Hematopoietic multipotent progenitor cell treated with erythropoietin and hydrocortisone succinate and interleukin-3 and kit ligand, for 8 days (in vitro differentiated cells): Measurements from ENCODE around the gene CAPRIN1.
A peak's percentile ranks its signal among the peaks of the same experiment; 100 is the strongest.
"Not testable (repeated sequence)": the region's sequence is repeated elsewhere in the genome, so short reads cannot be mapped to it uniquely, and the experiment has no call there.

Source experiments
- DNase-seq: peaks from one replicate; pipeline ENCODE4 v3.0.0-alpha.2; 2015

Gene CAPRIN1

GRCh38 chr11:34052608-34053160 lies 1.2 kb downstream of the CAPRIN1 start:
- peak; percentile 27 for DNase-seq

- peak; percentile 89 for DNase-seq
Observed at GRCh38 chr11:34053161-34053686, 1.7 kb downstream of the CAPRIN1 start.

- not testable (repeated sequence) for DNase-seq
Observed at GRCh38 chr11:34054351-34054750, 2.8 kb downstream of the CAPRIN1 start.

- DNase-seq, result no peak
Observed at GRCh38 chr11:34055218-34056000, 3.9 kb downstream of the CAPRIN1 start.

- no peak for DNase-seq
Observed at GRCh38 chr11:34056672-34057071, 5.1 kb downstream of the CAPRIN1 start.

- DNase-seq, result no peak
Observed at GRCh38 chr11:34063061-34063795, 11.7 kb downstream of the CAPRIN1 start.

GRCh38 chr11:34064291-34064690 lies 12.8 kb downstream of the CAPRIN1 start:
- DNase-seq, result peak; percentile 45

- no peak for DNase-seq
Observed at GRCh38 chr11:34065505-34066203, 14.1 kb downstream of the CAPRIN1 start.

GRCh38 chr11:34066766-34067165 lies 15.2 kb downstream of the CAPRIN1 start:
- not testable (repeated sequence) for DNase-seq

- DNase-seq, result no peak
Observed at GRCh38 chr11:34067383-34068065, 16.0 kb downstream of the CAPRIN1 start.

- DNase-seq, result no peak
Observed at GRCh38 chr11:34068111-34068510, 16.6 kb downstream of the CAPRIN1 start.

GRCh38 chr11:34071306-34071705 lies 19.8 kb downstream of the CAPRIN1 start:
- DNase-seq, result not testable (repeated sequence)

- no peak for DNase-seq
Observed at GRCh38 chr11:34072041-34072440, 20.5 kb downstream of the CAPRIN1 start.

- no peak for DNase-seq
Observed at GRCh38 chr11:34072832-34073231, 21.3 kb downstream of the CAPRIN1 start.

GRCh38 chr11:34074391-34074790 lies 22.9 kb downstream of the CAPRIN1 start:
- DNase-seq, result no peak

- no peak for DNase-seq
Observed at GRCh38 chr11:34075178-34075820, 23.8 kb downstream of the CAPRIN1 start.

- no peak for DNase-seq
Observed at GRCh38 chr11:34080609-34081008, 29.1 kb downstream of the CAPRIN1 start.

GRCh38 chr11:34084637-34085036 lies 33.1 kb downstream of the CAPRIN1 start:
- no peak for DNase-seq

GRCh38 chr11:34086554-34087283 lies 35.2 kb downstream of the CAPRIN1 start:
- DNase-seq, result no peak

- no peak for DNase-seq
Observed at GRCh38 chr11:34091825-34092224, 40.3 kb downstream of the CAPRIN1 start.

GRCh38 chr11:34094900-34095299 lies 43.4 kb downstream of the CAPRIN1 start:
- DNase-seq, result not testable (repeated sequence)
